Neural progenitor cell (in vitro differentiated cells): ENCODE measurements around the gene FBXW7.

Source experiments
- CTCF ChIP-seq: fragments of 200-600 bp; sonication (generic); IDR thresholded peaks from 2 replicates; pipeline ENCODE4 v1.5.1; 2017; ENCODE audit warnings: antibody characterized with exemption, mild to moderate bottlenecking
- EZH2 ChIP-seq: fragments of 200-600 bp; sonication (generic); IDR thresholded peaks from 2 replicates; pipeline ENCODE4 v1.6.1; 2017; ENCODE audit warnings: antibody characterized with exemption, mild to moderate bottlenecking, moderate library complexity
- EZH2phosphoT487 ChIP-seq: fragments of 200-600 bp; sonication (generic); IDR thresholded peaks from 2 replicates; pipeline ENCODE4 v1.6.1; 2017; ENCODE audit warnings: antibody characterized with exemption

- TF ChIP-seq EZH2 = no peak
- TF ChIP-seq CTCF = no peak
- TF ChIP-seq EZH2phosphoT487 = no peak
These were observed 258.6 kb downstream of the FBXW7 start for GRCh38 chr4:152277333-152277732.
